ENCODE measurements around the gene MED15.
"Not testable (repeated sequence)": the region's sequence is repeated elsewhere in the genome, so short reads cannot be mapped to it uniquely, and the experiment has no call there.

The MED15 gene

GRCh38 chr22:20532256-20532993 is 25.0 kb downstream of the MED15 start:
- DNase-seq = no peak

GRCh38 chr22:20533095-20533878 is 25.9 kb downstream of the MED15 start:
- no peak for DNase-seq

- DNase-seq = no peak
These were observed 26.5 kb downstream of the MED15 start for GRCh38 chr22:20533879-20534265.

- no peak for DNase-seq
These were observed 29.3 kb downstream of the MED15 start for GRCh38 chr22:20536590-20537324.

- DNase-seq = no peak
These were observed 29.9 kb downstream of the MED15 start for GRCh38 chr22:20537325-20537756.

GRCh38 chr22:20537983-20538382 is 30.6 kb downstream of the MED15 start:
- DNase-seq = no peak

- DNase-seq = not testable (repeated sequence)
These were observed 31.5 kb downstream of the MED15 start for GRCh38 chr22:20538875-20539274.

GRCh38 chr22:20542055-20542454 is 34.6 kb downstream of the MED15 start:
- no peak for DNase-seq

GRCh38 chr22:20542736-20543135 is 35.3 kb downstream of the MED15 start:
- no peak for DNase-seq

- DNase-seq = not testable (repeated sequence)
These were observed 37.9 kb downstream of the MED15 start for GRCh38 chr22:20545318-20545634.

GRCh38 chr22:20545681-20546521 is 38.5 kb downstream of the MED15 start:
- DNase-seq = no peak

GRCh38 chr22:20546541-20546950 is 39.1 kb downstream of the MED15 start:
- DNase-seq = no peak

- DNase-seq = no peak
These were observed 39.6 kb downstream of the MED15 start for GRCh38 chr22:20547029-20547428.

- no peak for DNase-seq
These were observed 41.4 kb downstream of the MED15 start for GRCh38 chr22:20548806-20549205.

GRCh38 chr22:20549232-20549841 is 41.9 kb downstream of the MED15 start:
- peak; percentile 60 for DNase-seq

GRCh38 chr22:20550057-20550817 is 42.8 kb downstream of the MED15 start:
- DNase-seq = no peak

- DNase-seq = peak; percentile 51
These were observed 43.7 kb downstream of the MED15 start for GRCh38 chr22:20550851-20551744.

- no peak for DNase-seq
These were observed 44.5 kb downstream of the MED15 start for GRCh38 chr22:20551805-20552442.

GRCh38 chr22:20552443-20553401 is 45.3 kb downstream of the MED15 start:
- no peak for DNase-seq
